ENCODE results near the gene GALNT17. TPM values are rescaled to one million over a fixed set of nuclear protein-coding genes. Genes with fewer than 3 reads are reported as not detected.

The GALNT17 gene
- total RNA-seq, 1 experiment from 2014 or later = not detected

GRCh38 chr7:71746006-71746405 is 614.1 kb downstream of the GALNT17 start:
- no peak for TF ChIP-seq REST (IDR thresholded peaks at IDR 0.05; ENCODE audit: insufficient read depth in 1 of 2, low read depth in 2 of 2, low read length in 1 of 2)
- TF ChIP-seq CTCF (IDR thresholded peaks at IDR 0.05) = peak; percentile 18; the same call in 1 of the 2 replicates
- TF ChIP-seq POLR2AphosphoS5 (IDR thresholded peaks at IDR 0.05; ENCODE audit: low read depth, low read length) = no peak
- ATAC-seq = no peak
- Histone ChIP-seq H3K4me1 (ENCODE audit: control insufficient read depth, insufficient read depth, low read length) (no peaks in the 10 kb centered on the region), H3K27ac (ENCODE audit: low read length) (no peak overlapping the region), H3K4me3 (ENCODE audit: low read depth in 2 of 2, low read length in 2 of 2) (no peak overlapping the region), H3K36me3 (ENCODE audit: control insufficient read depth, insufficient read depth, low read length) (no peaks in the 10 kb centered on the region), H3K27me3 (ENCODE audit: control insufficient read depth, insufficient read depth, low read length) (peaks cover 2% of the 10 kb centered on the region; the same call in 1 of the 2 replicates), H3K9me3 (ENCODE audit: control insufficient read depth, insufficient read depth, low read depth, low read length) (no peaks in the 10 kb centered on the region; the same call in 1 of the 2 replicates)
- CTCF ChIA-PET = interaction anchor here (0.6 kb wide), 1 partner anchor 832 kb away, joined by 8 read pairs; no protein-coding TSS in a partner anchor
- DNase-seq (ENCODE audit: low read depth, low spot score) = no peak
- in situ Hi-C loops (cut with HindIII; ENCODE audit: low pct_unique_long_range_greater_than_20kb, low sequenced_read_pairs) (no loop called here), intact Hi-C loops (cut with micrococcal nuclease; ENCODE audit: unreplicated experiment) (no loop called here)
- POLR2A ChIA-PET = no interaction called here
- BruUV-seq (replicated peaks) = no TSS peak

GRCh38 chr7:71750290-71750689 is 618.3 kb downstream of the GALNT17 start:
- POLR2A ChIA-PET = no interaction called here
- no peak overlapping the region for H3K27ac ChIP-seq (ENCODE audit: low read length)
- no peak for DNase-seq (ENCODE audit: low read depth, low spot score)

More at GRCh38 chr7:71750290-71750689, 618.3 kb downstream of the GALNT17 start:
- TF ChIP-seq TCF7L2 (IDR thresholded peaks at IDR 0.05; ENCODE audit: low read depth, low read length) (no peak), POLR2AphosphoS5 (IDR thresholded peaks at IDR 0.05; ENCODE audit: low read depth, low read length) (no peak), SIN3A (IDR thresholded peaks at IDR 0.05; ENCODE audit: borderline replicate concordance, insufficient read depth, low read depth, low read length) (no peak), CTCF (IDR thresholded peaks at IDR 0.05) (no peak), REST (IDR thresholded peaks at IDR 0.05; ENCODE audit: insufficient read depth in 1 of 2, low read depth in 2 of 2, low read length in 1 of 2) (no peak)
- no peaks in the 10 kb centered on the region for H3K27me3 ChIP-seq (ENCODE audit: control insufficient read depth, insufficient read depth, low read length)
- no peaks in the 10 kb centered on the region for H3K36me3 ChIP-seq (ENCODE audit: control insufficient read depth, insufficient read depth, low read length)
- no peak overlapping the region for H3K4me3 ChIP-seq (ENCODE audit: low read depth in 2 of 2, low read length in 2 of 2)
- no peaks in the 10 kb centered on the region; the same call in 1 of the 2 replicates for H3K9me3 ChIP-seq (ENCODE audit: control insufficient read depth, insufficient read depth, low read depth, low read length)
- no peaks in the 10 kb centered on the region for H3K4me1 ChIP-seq (ENCODE audit: control insufficient read depth, insufficient read depth, low read length)
- no TSS peak for BruUV-seq (replicated peaks)
- intact Hi-C loops (cut with micrococcal nuclease; ENCODE audit: unreplicated experiment) = loop anchor here (10.0 kb wide), 1 partner anchor 65 kb away; no protein-coding TSS in a partner anchor
- in situ Hi-C loops (cut with HindIII; ENCODE audit: low pct_unique_long_range_greater_than_20kb, low sequenced_read_pairs) = no loop called here
- CTCF ChIA-PET = interaction anchor here (0.6 kb wide), 1 partner anchor 679 kb away, joined by 3 read pairs; no protein-coding TSS in a partner anchor
- no peak for ATAC-seq
